Ishikawa (cell line): Measurements from ENCODE around the gene NRG2.

Source experiments
- CEBPB ChIP-seq: IDR thresholded peaks from 2 replicates; pipeline ENCODE4 v1.6.1; 2012
- CREB1 ChIP-seq: IDR thresholded peaks from 2 replicates; pipeline ENCODE4 v1.6.1; 2012; ENCODE audit warnings: low read depth
- EGR1 ChIP-seq: IDR thresholded peaks from 2 replicates; pipeline ENCODE4 v1.6.1; 2012
- EP300 ChIP-seq: IDR thresholded peaks from 2 replicates; pipeline ENCODE4 v1.6.1; 2012; ENCODE audit warnings: borderline replicate concordance
- FOXM1 ChIP-seq: IDR thresholded peaks from 2 replicates; pipeline ENCODE4 v1.6.1; 2012; ENCODE audit warnings: low read depth, borderline replicate concordance
- MAX ChIP-seq: IDR thresholded peaks from 2 replicates; pipeline ENCODE4 v1.6.1; 2012
- NFIC ChIP-seq: IDR thresholded peaks from 2 replicates; pipeline ENCODE4 v1.6.1; 2012
- RAD21 ChIP-seq: IDR thresholded peaks from 2 replicates; pipeline ENCODE4 v1.6.1; 2012; ENCODE audit warnings: low read depth
- TAF1 ChIP-seq: IDR thresholded peaks from 2 replicates; pipeline ENCODE4 v1.6.1; 2012; ENCODE audit warnings: low read depth, mild to moderate bottlenecking
- TCF12 ChIP-seq: IDR thresholded peaks from 2 replicates; pipeline ENCODE4 v1.6.1; 2012; ENCODE audit warnings: low read depth
- TEAD4 ChIP-seq: IDR thresholded peaks from 2 replicates; pipeline ENCODE4 v1.6.1; 2012
- YY1 ChIP-seq: IDR thresholded peaks from 2 replicates; pipeline ENCODE4 v1.6.1; 2012; ENCODE audit warnings: low read depth
- ZBTB7A ChIP-seq: IDR thresholded peaks from 2 replicates; pipeline ENCODE4 v1.6.1; 2012; ENCODE audit warnings: low read depth
- TF ChIP-seq, protein P1 (sequence below): IDR thresholded peaks from 2 replicates; pipeline ENCODE4 v1.6.1; 2012
- TF ChIP-seq, protein P2 (sequence below): IDR thresholded peaks from 2 replicates; pipeline ENCODE4 v1.6.1; 2012; ENCODE audit warnings: low read depth, mild to moderate bottlenecking

Gene NRG2

DNA sequence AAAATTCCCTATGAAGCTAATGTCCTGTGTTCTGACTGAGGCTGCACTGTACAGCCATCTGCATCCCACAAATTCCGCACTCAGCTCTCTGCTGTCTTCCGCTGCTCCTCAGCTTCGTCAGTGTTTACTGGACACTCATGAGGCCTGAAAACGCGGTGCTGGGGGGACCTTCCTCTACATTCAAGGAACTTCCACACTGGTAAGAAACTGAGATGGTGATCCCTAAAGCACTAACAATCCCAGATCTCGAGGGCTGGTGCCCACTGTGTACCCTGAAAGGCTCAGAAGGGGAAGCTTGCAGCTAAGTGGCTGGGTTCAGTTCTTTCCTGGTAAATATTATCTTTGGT, 117.9 kb downstream of the NRG2 start:
- TF ChIP-seq MAX (no peak), EP300 (no peak), CEBPB (no peak), EGR1 (no peak), TAF1 (no peak), ZBTB7A (no peak), TCF12 (no peak), RAD21 (no peak), NFIC (no peak)
- TF ChIP-seq, protein P1, sequence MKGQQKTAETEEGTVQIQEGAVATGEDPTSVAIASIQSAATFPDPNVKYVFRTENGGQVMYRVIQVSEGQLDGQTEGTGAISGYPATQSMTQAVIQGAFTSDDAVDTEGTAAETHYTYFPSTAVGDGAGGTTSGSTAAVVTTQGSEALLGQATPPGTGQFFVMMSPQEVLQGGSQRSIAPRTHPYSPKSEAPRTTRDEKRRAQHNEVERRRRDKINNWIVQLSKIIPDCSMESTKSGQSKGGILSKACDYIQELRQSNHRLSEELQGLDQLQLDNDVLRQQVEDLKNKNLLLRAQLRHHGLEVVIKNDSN, result no peak
- TF ChIP-seq, protein P2, sequence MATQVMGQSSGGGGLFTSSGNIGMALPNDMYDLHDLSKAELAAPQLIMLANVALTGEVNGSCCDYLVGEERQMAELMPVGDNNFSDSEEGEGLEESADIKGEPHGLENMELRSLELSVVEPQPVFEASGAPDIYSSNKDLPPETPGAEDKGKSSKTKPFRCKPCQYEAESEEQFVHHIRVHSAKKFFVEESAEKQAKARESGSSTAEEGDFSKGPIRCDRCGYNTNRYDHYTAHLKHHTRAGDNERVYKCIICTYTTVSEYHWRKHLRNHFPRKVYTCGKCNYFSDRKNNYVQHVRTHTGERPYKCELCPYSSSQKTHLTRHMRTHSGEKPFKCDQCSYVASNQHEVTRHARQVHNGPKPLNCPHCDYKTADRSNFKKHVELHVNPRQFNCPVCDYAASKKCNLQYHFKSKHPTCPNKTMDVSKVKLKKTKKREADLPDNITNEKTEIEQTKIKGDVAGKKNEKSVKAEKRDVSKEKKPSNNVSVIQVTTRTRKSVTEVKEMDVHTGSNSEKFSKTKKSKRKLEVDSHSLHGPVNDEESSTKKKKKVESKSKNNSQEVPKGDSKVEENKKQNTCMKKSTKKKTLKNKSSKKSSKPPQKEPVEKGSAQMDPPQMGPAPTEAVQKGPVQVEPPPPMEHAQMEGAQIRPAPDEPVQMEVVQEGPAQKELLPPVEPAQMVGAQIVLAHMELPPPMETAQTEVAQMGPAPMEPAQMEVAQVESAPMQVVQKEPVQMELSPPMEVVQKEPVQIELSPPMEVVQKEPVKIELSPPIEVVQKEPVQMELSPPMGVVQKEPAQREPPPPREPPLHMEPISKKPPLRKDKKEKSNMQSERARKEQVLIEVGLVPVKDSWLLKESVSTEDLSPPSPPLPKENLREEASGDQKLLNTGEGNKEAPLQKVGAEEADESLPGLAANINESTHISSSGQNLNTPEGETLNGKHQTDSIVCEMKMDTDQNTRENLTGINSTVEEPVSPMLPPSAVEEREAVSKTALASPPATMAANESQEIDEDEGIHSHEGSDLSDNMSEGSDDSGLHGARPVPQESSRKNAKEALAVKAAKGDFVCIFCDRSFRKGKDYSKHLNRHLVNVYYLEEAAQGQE, result no peak

- TF ChIP-seq, protein P1, result no peak
- TF ChIP-seq TEAD4 (no peak), NFIC (no peak), TAF1 (no peak), EP300 (no peak), FOXM1 (no peak), TCF12 (no peak), EGR1 (no peak), YY1 (no peak), ZBTB7A (no peak), MAX (no peak), CREB1 (no peak), RAD21 (no peak), CEBPB (no peak)
- TF ChIP-seq, protein P2, result no peak
These were observed 118.5 kb downstream of the NRG2 start for GRCh38 chr5:139924294-139925215.

DNA sequence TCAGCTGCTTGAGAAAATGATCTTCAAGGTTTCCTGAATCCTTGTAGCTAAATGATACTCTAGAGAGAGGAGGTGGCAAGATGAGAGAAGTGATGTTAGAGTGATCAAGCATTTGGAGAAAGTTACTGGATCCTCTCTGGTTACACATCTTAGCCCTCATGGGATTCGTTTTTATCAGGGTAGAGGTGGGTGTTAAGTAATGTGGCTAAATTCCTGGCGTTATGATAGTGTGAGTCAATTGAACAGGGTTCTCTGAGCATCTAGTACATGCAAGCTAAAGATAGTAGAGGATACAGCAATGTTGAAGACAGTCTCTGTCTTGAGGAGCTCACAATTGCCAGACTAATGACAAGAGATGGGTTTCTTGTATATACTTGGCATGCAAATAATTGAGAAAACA, 123.8 kb downstream of the NRG2 start:
- TF ChIP-seq EP300 (no peak), YY1 (no peak), FOXM1 (no peak)

- no peak for TF ChIP-seq RAD21
- TF ChIP-seq TEAD4, result no peak
- no peak for TF ChIP-seq TAF1
- TF ChIP-seq ZBTB7A, result no peak
- no peak for TF ChIP-seq CEBPB
- no peak for TF ChIP-seq YY1
- no peak for TF ChIP-seq CREB1
- no peak for TF ChIP-seq TCF12
These were observed 127.3 kb downstream of the NRG2 start for GRCh38 chr5:139915834-139916233.

DNA sequence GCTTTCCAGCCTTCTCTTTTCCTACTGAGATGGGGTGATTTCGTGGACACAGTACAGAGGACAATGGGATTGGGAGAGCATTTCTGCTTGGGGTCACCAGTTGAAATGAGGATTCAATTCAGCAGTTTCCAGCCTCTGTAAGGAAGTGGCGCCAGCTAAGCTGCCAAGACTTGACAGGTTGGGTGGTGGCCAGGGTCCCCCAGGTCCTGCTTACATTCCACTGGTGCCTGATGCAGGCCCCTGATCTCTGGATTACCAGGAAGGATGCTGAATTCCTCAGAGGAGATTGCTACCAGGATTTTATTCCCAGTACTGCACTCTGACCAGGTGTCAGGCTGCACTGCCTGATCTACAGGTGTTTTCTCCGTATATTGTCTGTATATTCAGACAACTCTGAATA, 127.8 kb downstream of the NRG2 start:
- TF ChIP-seq NFIC, result no peak
- TF ChIP-seq EP300, result no peak
- TF ChIP-seq CREB1, result no peak
- TF ChIP-seq FOXM1, result no peak
- no peak for TF ChIP-seq TEAD4
- no peak for TF ChIP-seq ZBTB7A
- TF ChIP-seq TCF12, result no peak
- no peak for TF ChIP-seq TAF1

DNA sequence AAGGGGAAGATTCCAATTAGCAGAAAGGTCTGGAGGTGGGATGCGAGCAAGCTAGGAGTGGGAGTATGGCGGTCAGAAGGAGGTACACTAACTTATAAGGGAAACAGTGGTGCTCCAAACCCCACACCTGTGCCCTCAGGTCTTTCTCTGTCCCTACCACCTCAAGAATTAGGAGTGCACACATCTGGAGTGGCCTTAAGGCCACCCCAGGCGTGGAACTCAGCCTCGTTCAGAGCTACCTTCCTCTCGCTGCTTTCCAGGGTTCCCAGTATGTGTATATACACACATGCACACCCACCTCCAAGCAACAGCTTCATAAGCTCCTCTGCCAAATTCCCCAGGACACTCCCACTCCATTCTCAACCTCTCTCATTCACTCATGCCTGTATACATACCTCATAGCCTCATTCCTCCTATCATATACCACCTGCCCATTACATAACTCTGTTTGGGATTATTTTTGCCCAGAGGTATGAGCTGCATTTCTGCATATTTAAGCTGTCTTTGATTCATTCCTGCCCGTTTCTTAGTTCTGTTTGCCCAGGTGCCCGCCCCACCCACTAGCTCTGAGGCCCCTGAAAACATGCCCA, 128.8 kb downstream of the NRG2 start:
- TF ChIP-seq CREB1 (no peak), YY1 (no peak), TEAD4 (peak; percentile 9; the same call in 1 of the 2 replicates)
- TF ChIP-seq, protein P2, result no peak
